Suppressor macrophage treated with lipopolysaccharide for 1 hour (primary cell): ENCODE measurements around the gene NUDT3.
"Not testable (repeated sequence)": the region's sequence is repeated elsewhere in the genome, so short reads cannot be mapped to it uniquely, and the experiment has no call there.

Experiments used
- DNase-seq, 3 donors: peaks; one replicate each; pipeline ENCODE4 v3.0.0-alpha.2; 2020 to 2022

The NUDT3 gene

DNA sequence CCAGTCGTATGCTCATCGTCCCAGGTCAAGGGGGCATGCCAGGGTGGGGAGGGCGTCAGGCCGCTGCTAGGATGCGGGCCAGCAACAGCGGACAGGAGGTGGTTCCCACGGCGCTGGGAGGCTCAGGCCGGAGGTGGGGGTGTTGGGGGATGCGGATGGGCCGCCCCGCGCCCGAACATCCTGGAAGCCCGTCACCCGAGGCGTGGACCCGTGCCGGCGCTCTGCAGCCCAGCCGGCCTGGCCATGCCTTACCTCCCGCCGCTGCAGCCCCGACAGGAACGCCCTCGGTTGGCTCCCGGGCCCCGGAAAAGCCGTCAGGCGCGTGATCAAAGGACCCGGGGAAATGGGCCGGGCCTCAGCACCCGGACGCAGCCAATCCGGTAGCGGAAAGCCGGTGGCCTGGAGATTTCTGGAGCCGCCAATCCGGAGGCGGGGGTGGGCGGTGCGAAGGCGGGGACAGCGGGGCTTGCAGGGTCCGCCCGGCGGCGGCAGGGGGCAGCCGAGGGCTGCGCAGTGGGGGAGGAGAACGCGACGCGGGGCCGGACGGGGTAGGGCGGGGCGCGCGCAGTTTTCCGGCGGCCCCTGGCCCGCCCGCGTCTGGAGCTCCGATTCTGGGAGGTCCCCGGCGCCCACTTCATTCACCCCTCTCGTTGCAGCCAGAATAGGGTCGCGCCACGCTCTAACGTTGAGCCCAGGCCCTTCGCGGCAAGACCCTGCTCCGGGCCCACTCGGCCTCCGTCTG, 143.6 kb downstream of the NUDT3 start, which contains the start of gene SMIM29:
SMIM29 (minus strand) TSS at position 280 of the 742 bp plus-strand sequence. CDS start 1,215 bp downstream, outside the sequence.
- peak; percentile 95 to 98 (median 98) for DNase-seq

DNA sequence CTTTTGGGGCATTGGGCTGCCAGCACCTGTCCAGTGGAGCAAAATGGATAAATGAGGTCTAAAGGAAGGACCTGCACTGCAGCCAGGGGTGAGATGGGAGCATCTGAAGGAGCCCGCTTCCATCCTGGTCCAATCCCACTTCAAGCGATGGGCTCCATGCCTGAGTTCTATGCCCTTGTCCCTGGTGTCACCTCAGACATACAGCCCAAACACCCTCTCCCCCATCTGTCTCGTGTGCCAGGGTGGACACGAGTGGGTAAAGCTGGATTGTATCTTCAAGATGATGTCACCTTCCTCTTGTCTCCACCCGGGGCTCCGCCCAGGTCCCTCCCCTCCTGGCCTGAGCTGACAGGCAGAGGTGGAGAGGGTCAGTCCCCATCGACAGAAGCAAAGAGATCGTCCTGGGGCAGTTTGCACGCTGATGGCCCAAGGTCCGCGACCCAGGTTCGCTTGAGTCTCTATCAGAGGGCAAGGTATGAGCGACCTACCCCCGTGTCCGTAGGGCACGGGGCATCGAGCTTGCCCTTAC, 144.2 kb downstream of the NUDT3 start:
- DNase-seq = peak; percentile 67 to 84 (median 73)

DNA sequence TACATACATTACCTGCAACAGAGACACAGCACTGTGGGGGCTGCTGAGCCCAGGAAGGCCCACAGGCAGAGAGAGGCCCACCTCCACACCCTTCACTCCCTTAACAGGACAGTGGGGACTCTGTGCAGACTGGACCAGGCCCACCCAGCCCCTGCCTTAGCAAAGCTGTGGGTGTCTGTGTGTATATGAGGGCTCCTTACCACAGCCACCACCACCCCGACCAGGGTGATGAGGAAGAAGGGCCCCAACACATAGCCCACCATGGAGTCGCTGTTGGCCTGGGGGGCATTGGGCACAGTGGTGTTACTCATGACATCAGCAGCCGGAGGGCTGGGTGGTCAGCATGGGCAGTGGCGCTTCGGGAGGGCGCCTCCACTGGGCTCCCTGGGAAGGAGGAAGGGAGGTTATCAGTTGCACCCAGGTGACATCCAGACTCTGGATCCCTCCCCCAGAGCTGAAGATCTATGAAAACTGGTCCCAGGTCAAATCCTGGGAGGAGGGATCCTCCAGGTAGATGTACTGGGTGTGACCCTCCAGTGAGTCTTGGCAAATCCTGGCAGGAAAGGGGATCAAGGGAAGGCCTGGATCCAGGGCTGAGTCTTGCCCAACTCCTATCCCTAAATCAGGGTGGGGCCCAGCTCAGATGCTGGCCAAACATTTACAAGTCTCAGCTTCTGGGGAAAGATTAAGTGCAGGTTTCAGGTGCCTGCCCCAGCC, 144.8 kb downstream of the NUDT3 start:
- DNase-seq = no peak

DNA sequence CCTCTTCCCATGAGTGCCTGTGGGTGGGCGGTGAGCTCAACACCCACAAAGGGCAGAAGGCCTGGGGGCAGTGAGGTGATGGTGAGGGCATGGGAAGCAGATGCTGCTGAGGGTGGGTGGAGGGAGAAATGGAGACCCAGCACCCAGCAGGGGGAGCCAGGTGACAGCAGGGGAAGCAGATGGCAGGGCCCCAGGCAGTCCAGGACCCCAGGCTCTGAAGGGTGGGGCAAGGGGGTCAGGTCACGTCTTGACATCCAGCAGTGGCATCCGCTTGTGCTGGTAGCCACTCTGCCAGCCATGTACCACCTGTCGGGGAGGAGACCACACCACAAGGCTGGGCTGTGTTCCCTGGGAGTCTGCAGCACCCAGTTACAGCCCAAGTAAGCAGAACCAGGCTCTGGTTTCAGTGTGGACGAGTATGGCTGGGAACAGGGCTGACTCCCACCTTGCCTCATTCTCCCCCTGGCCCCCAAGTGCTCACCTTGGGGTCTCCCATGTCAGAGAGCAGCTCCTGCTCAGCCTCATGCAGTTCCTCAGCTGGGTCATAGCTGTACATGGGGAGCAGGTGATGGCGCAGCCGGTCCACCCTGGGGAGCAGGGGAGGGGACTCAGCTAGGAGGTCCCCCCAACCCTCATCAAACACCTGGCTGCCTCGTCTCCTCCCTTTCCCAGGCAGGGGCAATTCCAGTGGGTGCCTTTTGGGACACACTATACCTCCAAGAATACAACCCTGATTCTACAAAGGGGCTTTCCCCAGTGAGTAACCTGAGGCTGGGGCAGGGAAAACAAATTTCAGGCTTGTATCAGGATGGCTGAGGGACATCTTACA, 145.7 kb downstream of the NUDT3 start:
- peak; percentile 30 to 63 (median 36) for DNase-seq

DNA sequence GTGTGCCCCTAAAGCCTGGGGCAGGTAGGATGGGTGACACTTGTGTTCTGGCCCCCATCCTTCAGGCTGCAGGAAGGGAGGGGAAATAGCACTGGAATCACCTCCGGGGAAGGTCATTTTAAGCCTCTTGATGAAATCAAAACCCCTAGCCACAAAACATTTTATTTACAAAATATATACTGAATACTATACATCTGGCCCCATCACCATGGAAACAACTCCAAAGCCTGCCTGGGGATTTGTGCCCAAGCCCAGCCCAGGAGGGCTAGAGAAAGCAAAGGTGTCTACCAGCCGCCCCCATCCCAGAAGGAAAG, 146.3 kb downstream of the NUDT3 start:
- no peak for DNase-seq

DNA sequence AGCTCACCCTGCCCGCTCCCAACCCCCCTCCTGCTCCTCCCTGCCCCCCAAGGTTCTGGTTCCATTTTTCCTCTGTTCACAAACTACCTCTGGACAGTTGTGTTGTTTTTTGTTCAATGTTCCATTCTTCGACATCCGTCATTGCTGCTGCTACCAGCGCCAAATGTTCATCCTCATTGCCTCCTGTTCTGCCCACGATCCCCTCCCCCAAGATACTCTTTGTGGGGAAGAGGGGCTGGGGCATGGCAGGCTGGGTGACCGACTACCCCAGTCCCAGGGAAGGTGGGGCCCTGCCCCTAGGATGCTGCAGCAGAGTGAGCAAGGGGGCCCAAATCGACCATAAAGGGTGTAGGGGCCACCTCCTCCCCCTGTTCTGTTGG, 146.7 kb downstream of the NUDT3 start:
- DNase-seq = not testable (repeated sequence)

DNA sequence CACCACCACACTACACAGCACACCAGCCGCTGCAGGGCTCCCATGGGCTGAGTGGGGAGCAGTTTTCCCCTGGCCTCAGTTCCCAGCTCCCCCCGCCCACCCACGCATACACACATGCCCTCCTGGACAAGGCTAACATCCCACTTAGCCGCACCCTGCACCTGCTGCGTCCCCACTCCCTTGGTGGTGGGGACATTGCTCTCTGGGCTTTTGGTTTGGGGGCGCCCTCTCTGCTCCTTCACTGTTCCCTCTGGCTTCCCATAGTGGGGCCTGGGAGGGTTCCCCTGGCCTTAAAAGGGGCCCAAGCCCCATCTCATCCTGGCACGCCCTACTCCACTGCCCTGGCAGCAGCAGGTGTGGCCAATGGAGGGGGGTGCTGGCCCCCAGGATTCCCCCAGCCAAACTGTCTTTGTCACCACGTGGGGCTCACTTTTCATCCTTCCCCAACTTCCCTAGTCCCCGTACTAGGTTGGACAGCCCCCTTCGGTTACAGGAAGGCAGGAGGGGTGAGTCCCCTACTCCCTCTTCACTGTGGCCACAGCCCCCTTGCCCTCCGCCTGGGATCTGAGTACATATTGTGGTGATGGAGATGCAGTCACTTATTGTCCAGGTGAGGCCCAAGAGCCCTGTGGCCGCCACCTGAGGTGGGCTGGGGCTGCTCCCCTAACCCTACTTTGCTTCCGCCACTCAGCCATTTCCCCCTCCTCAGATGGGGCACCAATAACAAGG, 147.3 kb downstream of the NUDT3 start:
- not testable (repeated sequence) for DNase-seq

DNA sequence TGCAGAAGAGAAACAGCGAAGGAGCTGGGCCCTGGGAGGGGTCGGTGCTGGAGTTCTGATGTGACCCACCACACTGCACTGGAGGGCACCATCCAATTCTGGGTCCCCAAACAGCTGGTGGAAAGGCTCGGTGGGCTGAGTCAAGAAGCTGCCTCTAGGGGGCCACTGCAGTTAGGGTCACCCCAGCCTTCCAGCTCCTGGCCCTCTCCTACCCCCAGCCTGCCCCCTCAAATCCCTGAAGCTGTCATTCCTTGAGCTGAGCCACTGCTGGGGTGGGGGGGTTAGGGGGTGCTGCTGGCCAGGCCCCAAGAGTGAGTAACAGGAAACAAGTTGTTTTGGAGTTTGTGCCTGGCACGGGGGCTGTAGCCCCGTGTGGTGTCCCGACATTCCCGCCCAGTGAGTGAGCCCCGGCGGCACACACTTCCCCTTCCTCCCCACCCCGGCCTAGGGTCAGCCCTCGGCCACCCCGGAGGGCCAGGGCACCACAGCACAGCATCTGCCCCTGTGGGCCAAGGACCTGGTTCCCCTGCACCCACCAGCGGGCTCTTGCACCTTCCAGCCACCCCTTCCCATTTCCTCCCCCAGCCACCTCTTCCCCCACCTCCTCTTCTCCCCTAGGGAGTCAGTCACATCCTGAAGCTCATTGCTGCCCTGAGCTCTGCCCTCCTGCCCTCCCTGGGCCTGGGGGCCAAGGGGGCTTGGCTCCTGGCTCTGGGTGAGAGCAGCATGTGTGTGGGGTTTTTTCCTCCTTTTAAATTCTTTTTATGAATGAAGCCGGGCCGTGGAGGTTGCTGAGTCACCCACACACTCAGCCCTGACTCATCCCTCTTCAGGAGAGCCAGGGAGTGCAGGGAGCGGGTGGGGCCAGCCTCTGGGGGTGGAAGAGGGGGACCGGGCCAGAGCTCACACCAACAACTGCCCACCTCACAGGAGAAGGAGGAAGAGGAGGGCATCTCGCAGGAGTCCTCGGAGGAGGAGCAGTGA, 148.3 kb downstream of the NUDT3 start:
- DNase-seq = peak; percentile 93 to 95 (median 94)

DNA sequence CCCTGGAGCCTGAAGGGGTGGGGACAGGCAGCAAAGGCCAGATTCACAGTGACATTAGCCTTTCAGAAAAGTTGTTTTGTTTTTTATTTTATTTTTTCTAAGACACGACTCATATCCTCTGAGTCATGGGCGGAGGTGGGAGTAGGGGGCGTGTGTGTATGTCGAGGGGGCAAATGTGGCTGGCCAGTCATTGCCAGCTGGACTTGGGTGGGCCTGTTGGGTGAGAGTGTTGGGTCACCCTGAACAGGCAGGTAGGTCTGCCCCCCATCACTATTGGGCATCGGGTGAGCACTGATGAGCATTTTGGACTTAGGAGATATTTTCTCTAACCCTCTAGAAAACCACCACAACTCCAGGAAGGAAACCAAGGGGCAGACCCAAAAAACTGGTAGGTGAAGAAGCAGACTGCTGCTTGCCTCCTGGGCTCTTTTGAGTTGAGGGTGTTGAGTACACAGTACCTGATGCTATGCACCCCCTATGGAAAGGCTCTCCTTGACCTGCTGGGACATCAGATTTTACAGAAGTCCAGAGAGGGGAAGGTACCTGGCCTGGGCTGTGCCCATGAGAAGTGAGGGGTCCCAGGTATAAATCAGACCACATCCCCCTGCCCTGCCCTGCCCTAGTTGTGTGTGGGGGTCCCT, 149.2 kb downstream of the NUDT3 start:
- DNase-seq = peak; percentile 42 to 59 (median 58)

DNA sequence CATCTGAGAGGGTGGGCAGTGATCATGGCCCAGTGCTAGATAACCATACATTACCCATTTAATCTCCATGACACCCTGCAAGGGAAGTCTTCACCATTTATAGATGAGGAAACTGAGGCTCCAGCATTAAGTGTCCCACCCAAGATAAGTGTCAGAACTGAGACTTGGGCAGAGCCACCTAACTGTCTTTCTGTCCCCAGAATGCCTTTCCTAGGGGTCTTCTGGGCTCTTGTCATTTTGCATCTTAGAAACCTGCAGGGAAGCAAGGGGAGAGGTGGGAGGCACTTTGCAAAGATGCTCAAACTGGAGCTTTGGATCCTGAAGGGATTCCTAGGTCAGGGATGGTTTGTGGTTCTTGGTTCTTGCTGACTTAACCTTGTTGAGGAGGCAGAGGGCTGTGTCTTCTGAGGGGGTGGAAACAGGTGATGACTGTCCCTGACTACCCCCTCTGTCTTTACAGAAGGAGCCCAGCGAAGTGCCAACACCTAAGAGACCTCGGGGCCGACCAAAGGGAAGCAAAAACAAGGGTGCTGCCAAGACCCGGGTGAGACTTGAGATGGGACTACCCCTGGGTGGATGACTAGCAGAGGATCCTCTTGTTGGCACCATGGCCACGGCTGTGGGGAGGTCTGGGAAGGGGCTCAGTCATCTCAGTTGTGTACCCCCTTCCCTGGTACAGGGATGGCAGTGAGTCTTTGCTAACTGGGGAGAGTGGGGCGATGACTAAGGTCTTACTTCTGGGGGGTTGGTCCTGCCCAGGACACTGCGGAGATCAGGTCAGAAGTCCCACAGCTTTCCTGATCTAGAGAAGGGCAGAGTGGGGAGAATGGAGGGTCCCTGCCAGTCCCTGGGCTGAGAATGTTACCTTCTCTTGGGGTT, 150.0 kb downstream of the NUDT3 start:
- DNase-seq = peak in 2 of 3 donors; percentile 21 to 22

DNA sequence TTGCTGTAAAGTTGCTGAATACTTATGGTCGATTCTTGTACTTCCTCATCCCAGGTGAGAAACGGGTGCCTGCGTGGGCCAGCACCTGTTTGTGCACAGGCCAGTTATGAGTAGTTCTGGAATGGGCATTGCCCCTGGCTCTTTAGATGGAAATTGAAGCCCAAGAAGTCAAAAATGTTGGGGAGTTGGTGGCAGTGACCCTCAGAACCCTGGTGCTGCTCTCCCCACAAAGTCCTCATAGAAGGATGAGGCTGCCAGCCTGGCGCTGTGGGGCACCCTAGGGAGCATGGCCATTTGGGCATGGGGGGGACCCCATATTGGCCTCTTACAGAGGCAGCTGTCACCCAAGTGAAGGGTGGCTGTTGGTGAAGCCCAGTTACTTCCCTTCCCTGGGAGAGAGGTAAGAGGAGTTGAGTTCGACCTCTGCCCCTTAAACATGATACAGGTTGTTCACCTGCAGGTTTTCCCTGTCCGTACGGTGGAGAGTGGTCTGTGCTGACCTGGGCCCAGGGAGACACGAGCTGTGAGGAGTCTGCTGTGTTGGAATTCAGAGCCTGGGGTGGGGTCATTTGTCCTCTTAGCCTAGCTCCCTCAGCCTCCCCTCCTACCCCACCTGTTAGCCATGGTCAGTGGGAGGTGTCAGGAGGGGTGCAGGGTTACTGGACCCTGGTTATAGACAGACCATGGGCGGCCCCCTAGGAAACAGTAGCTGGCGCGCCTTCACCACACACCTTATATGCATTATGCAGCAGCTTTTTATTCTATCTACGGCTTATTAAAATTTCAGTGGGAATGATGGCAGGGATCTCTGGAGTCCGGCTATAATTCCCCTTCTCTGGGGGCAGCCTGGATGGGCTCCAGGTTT, 150.9 kb downstream of the NUDT3 start:
- DNase-seq = no peak

DNA sequence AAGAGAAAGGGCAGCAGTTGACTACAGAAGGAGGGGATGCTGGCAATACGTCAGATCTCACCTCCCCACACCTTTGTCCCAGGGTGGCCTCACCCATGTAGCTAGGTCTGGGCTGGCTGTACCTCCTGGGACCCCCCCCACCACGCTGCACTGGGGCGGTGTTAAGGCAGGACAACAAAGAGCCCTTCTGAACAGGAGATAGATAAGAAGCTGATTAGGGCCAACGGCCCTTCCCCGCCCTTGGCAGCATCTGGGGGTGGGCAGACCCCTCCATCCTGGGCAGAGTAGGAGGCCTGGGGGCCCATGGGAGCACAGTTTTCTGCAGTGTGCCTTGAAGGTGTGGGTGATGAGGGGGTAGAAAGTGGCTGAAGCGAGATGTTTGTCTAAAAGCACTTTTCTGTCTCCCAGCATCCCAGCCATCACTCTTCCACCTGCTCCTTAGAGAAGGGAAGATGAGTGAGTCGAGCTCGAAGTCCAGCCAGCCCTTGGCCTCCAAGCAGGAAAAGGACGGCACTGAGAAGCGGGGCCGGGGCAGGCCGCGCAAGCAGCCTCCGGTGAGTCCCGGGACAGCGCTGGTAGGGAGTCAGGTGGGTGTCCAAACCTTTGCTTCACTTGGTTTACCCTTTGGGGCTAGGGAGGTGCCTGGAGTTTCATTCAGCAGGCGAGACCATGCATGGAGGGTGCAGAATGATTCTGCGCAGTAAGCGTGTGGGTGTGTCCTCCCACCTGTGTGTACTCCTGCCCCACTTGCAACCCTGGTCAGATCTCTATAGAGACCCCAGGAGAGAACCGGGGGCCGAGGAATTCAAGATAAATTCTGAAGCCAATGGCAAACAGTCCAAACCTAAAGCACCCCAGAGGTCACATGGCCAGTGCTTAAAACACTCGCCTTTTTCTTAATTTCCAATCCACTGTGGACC, 151.9 kb downstream of the NUDT3 start:
- no peak for DNase-seq

DNA sequence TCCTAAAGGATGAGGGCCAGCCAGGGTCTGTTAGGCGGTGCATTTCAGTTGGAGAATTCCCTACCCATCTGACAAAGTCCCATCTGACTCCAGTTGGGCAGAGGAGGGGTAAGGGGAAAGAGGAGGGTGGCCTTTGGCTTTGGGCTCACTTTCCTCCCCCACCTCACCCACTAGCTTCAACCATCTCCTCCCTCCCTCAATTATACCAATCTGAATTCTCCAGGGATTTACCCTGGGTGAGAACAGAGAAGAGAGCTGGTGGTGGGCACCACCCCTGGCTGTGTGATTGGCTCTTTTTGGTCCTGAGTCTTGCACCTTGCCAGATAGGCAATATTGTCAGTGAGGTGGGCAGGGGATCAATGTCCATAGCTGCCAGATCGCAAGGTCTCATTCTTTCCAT, 152.6 kb downstream of the NUDT3 start:
- no peak for DNase-seq

DNA sequence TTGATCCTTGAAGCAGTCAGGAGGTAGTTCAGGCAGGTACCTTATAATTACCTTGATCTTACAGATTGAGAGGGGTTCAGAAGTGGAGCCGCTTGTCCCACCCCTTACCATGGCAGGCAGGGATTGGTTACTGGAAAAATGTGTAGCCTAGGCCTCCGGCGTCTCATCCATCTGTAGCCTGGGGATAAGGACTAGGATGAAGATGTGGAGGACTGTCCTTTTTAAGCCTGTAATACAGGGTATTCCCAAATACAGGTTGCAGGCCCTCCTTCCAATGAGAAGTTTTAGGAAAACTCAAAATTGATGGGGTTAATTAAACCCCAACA, 153.0 kb downstream of the NUDT3 start:
- no peak for DNase-seq

DNA sequence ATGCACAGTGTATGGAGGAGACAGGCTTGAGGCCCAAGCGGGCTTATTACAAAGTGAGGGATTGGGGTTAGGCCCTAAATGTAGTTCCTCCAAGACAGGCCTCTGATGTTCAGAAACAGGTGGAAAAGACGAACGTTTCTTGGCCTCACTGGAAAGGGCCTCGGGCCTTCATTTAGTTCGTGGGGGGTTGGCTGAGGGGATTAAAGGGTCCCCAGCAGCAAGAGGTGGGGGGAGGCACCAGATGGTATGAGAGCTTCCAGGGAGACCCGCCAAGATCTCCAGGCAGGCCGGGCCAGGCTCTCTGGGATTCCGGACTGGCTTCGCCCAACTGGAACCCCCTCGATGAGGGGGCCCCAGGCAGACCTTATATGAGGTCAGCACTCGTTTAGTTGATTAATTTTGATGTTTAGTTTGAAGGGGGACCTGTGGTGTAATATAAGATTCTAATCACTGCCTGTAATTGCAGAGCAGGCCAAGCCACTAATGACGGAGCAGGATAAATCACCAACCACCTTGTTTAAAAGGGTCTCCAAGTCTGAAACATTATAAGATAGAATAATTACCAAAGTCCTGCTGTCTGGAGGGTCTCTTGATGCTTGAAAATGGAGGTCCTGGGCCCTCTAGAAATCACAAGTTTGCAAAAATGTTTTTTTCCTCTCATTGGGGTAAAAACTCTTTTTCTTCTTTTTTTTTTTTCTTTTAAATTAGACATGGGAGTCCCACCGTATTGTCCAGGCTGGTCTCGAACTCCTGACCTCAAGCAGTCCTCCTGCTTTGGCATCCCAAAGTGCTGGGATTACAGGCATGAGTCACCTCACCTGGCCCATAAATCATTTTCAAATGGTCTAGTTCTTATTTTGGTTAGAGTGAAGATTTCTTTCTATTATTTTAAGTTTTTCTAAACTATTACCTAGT, 153.6 kb downstream of the NUDT3 start:
- DNase-seq = no peak
